Kidney epithelial cell (primary cell): Measurements from ENCODE around the gene SLC22A7. TPM values are rescaled to one million over a fixed set of nuclear protein-coding genes. Genes with fewer than 3 reads are reported as not detected.
"Not testable (repeated sequence)": the region's sequence is repeated elsewhere in the genome, so short reads cannot be mapped to it uniquely, and the experiment has no call there.

Source experiments
- DNase-seq: peaks from one replicate; pipeline ENCODE4 v3.0.0-alpha.2; 2010; ENCODE audit warnings: low read depth
- H3K27me3 ChIP-seq: 2 replicates; pipeline ENCODE4 v1.6.0; 2011; ENCODE audit warnings: low read length; ENCODE audit not compliant: control insufficient read depth, insufficient read depth
- H3K36me3 ChIP-seq: 2 replicates; pipeline ENCODE4 v1.5.1; 2011; ENCODE audit warnings: low read length; ENCODE audit not compliant: control insufficient read depth, insufficient read depth
- H3K4me3 ChIP-seq: 2 replicates; pipeline ENCODE4 v1.5.1; 2011; ENCODE audit warnings: low read depth, mild to moderate bottlenecking, control low read depth, low read length
- CTCF ChIP-seq: IDR thresholded peaks from 2 replicates; pipeline ENCODE4 v1.5.1; 2011; ENCODE audit warnings: mild to moderate bottlenecking, moderate library complexity, low read length, control low read depth, inconsistent platforms; ENCODE audit not compliant: insufficient read depth, poor library complexity, severe bottlenecking
- total RNA-seq: library from RNA; depleted of rRNA; stranded (reverse); fragments of >200 nt; gene quantifications from 2 replicates; pipeline ENCODE4 v1.2.3, GENCODE V29; 2015

Gene SLC22A7
- total RNA-seq, 1 donor from 2014 or later: not detected

GRCh38 chr6:43334466-43335095 lies 36.5 kb downstream of the SLC22A7 start:
- no peaks in the 10 kb centered on the region for H3K27me3 ChIP-seq
- peak; percentile 67 for TF ChIP-seq CTCF
- DNase-seq: peak; percentile 29

DNA sequence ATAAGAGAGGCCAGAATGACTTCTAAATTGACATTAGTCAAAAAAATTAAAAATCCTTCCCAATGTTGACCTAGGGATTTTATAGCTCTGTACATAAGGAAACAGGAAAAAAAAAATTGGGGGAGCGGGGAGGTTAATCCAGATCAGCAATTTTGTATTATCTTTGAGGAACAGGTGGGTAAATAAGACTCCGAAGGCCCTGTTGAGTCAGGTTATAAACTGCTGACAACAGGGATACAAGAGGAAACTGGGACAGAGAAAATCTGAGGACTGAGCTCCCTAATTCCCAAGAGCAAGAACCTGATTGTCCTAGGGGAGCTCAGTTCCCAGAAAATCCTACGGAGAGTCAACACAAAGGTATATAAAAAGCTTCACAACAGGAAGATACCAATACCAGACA lies 37.4 kb downstream of the SLC22A7 start:
- no peak for TF ChIP-seq CTCF
- Histone ChIP-seq H3K27me3 (no peaks in the 10 kb centered on the region), H3K4me3 (no peak overlapping the region), H3K36me3 (no peaks in the 10 kb centered on the region)
- DNase-seq: no peak

More at GRCh38 chr6:43334466-43335095, 36.5 kb downstream of the SLC22A7 start:
- Histone ChIP-seq H3K4me3 (no peak overlapping the region), H3K36me3 (no peaks in the 10 kb centered on the region)

GRCh38 chr6:43336382-43336781 lies 38.3 kb downstream of the SLC22A7 start:
- no peak for TF ChIP-seq CTCF
- Histone ChIP-seq H3K4me3 (no peak overlapping the region), H3K36me3 (no peaks in the 10 kb centered on the region), H3K27me3 (no peaks in the 10 kb centered on the region)
- DNase-seq: no peak

- no peaks in the 10 kb centered on the region for H3K36me3 ChIP-seq
- no peak for DNase-seq
- no peak overlapping the region for H3K4me3 ChIP-seq
- H3K27me3 ChIP-seq: no peaks in the 10 kb centered on the region
- TF ChIP-seq CTCF: no peak
These were observed 40.2 kb downstream of the SLC22A7 start for GRCh38 chr6:43338243-43338642.

GRCh38 chr6:43339168-43339567 lies 41.1 kb downstream of the SLC22A7 start:
- H3K4me3 ChIP-seq: no peak overlapping the region
- no peaks in the 10 kb centered on the region for H3K36me3 ChIP-seq
- no peaks in the 10 kb centered on the region for H3K27me3 ChIP-seq
- DNase-seq: no peak
- TF ChIP-seq CTCF: no peak

DNA sequence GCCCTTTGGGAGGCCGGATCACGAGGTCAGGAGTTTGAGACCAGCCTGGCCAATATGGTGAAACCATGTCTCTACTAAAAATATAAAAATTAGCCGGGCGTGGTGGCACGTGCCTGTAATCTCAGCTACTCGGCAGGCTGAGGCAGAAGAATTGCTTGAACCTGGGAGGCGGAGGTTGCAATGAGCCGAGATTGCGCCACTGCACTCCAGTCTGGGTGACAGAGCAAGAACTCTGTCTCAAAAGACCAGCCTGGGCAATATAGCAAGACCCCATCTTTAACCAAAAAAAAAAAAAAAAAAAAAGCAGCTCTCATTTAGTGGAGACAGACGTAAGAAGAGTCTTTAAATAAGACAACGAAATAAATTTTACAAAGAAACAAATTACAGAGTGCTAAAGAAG lies 48.2 kb downstream of the SLC22A7 start:
- H3K27me3 ChIP-seq, DNase-seq, H3K4me3 ChIP-seq, H3K36me3 ChIP-seq: not testable (repeated sequence)
